Measurements from ENCODE around the gene ADAMTSL1. TPM values are rescaled to one million over a fixed set of nuclear protein-coding genes. Genes with fewer than 3 reads are reported as not detected.

ADAMTSL1 gene
- polyA plus RNA-seq, 6 donors from 2014 or later = not detected

GRCh38 chr9:18727904-18728303 lies 254.0 kb downstream of the ADAMTSL1 start:
- H3K36me3 Mint-ChIP-seq = no peaks in the 10 kb centered on the region
- no peak overlapping the region for H3K27ac Mint-ChIP-seq
- ATAC-seq (ENCODE audit: low read depth in 2 of 2) = no peak
- DNase-seq = no peak
- H3K4me1 Mint-ChIP-seq = no peaks in the 10 kb centered on the region
- no peak overlapping the region for H3K4me3 Mint-ChIP-seq
- no peaks in the 10 kb centered on the region for H3K27me3 Mint-ChIP-seq
- H3K9me3 Mint-ChIP-seq = peaks cover 0 to 4% (median 0%) of the 10 kb centered on the region in 7 donors

- H3K27ac Mint-ChIP-seq = no peak overlapping the region
- no peaks in the 10 kb centered on the region for H3K36me3 Mint-ChIP-seq
- H3K4me1 Mint-ChIP-seq = no peaks in the 10 kb centered on the region
- no peaks in the 10 kb centered on the region for H3K27me3 Mint-ChIP-seq
- peaks cover 0 to 4% (median 0%) of the 10 kb centered on the region in 7 donors for H3K9me3 Mint-ChIP-seq
- DNase-seq = no peak
- no peak overlapping the region for H3K4me3 Mint-ChIP-seq
- no peak for ATAC-seq (ENCODE audit: low read depth in 2 of 2)
Observed at GRCh38 chr9:18728642-18729041, 254.7 kb downstream of the ADAMTSL1 start.

- Mint-ChIP-seq H3K27me3 (no peaks in the 10 kb centered on the region), H3K9me3 (peaks cover 0 to 4% (median 0%) of the 10 kb centered on the region in 7 donors), H3K4me3 (no peak overlapping the region), H3K27ac (no peak overlapping the region), H3K4me1 (no peaks in the 10 kb centered on the region), H3K36me3 (no peaks in the 10 kb centered on the region)
- DNase-seq = no peak
- ATAC-seq (ENCODE audit: low read depth in 2 of 2) = no peak
Observed at GRCh38 chr9:18730241-18730640, 256.3 kb downstream of the ADAMTSL1 start.

- ATAC-seq (ENCODE audit: low read depth in 2 of 2) = no peak
- no peaks in the 10 kb centered on the region for H3K4me1 Mint-ChIP-seq
- no peak overlapping the region for H3K27ac Mint-ChIP-seq
- peaks cover 0 to 3% (median 0%) of the 10 kb centered on the region in 7 donors for H3K9me3 Mint-ChIP-seq
- DNase-seq = no peak
- no peaks in the 10 kb centered on the region for H3K36me3 Mint-ChIP-seq
- H3K27me3 Mint-ChIP-seq = no peaks in the 10 kb centered on the region
- no peak overlapping the region for H3K4me3 Mint-ChIP-seq
Observed at GRCh38 chr9:18739127-18739526, 265.2 kb downstream of the ADAMTSL1 start.

- H3K9me3 Mint-ChIP-seq = peaks cover 0 to 3% (median 0%) of the 10 kb centered on the region in 7 donors
Observed at GRCh38 chr9:18739641-18740318, 265.8 kb downstream of the ADAMTSL1 start.

GRCh38 chr9:18741359-18741758 lies 267.4 kb downstream of the ADAMTSL1 start:
- H3K27ac Mint-ChIP-seq = no peak overlapping the region
- DNase-seq (no peak), ATAC-seq (ENCODE audit: low read depth in 2 of 2) (no peak)
- no peak overlapping the region for H3K4me3 Mint-ChIP-seq
- H3K4me1 Mint-ChIP-seq = no peaks in the 10 kb centered on the region
- H3K36me3 Mint-ChIP-seq = no peaks in the 10 kb centered on the region
- peaks cover 0 to 3% (median 0%) of the 10 kb centered on the region in 7 donors for H3K9me3 Mint-ChIP-seq
- no peaks in the 10 kb centered on the region for H3K27me3 Mint-ChIP-seq

More at GRCh38 chr9:18739641-18740318, 265.8 kb downstream of the ADAMTSL1 start:
- ATAC-seq (ENCODE audit: low read depth in 2 of 2) (no peak), DNase-seq (no peak)
- H3K27ac Mint-ChIP-seq = no peak overlapping the region
- H3K36me3 Mint-ChIP-seq = no peaks in the 10 kb centered on the region
- H3K4me3 Mint-ChIP-seq = no peak overlapping the region
- H3K27me3 Mint-ChIP-seq = no peaks in the 10 kb centered on the region
- no peaks in the 10 kb centered on the region for H3K4me1 Mint-ChIP-seq

- Mint-ChIP-seq H3K27ac (no peak overlapping the region), H3K9me3 (peaks cover 0 to 3% (median 0%) of the 10 kb centered on the region in 7 donors), H3K4me3 (no peak overlapping the region), H3K4me1 (no peaks in the 10 kb centered on the region), H3K36me3 (no peaks in the 10 kb centered on the region), H3K27me3 (no peaks in the 10 kb centered on the region)
- ATAC-seq (ENCODE audit: low read depth in 2 of 2) (no peak), DNase-seq (no peak)
Observed at GRCh38 chr9:18741945-18742344, 268.0 kb downstream of the ADAMTSL1 start.

- Mint-ChIP-seq H3K27ac (no peak overlapping the region), H3K27me3 (no peaks in the 10 kb centered on the region), H3K9me3 (peaks cover 0 to 3% (median 0%) of the 10 kb centered on the region in 7 donors), H3K4me1 (no peaks in the 10 kb centered on the region), H3K36me3 (no peaks in the 10 kb centered on the region), H3K4me3 (no peak overlapping the region)
- DNase-seq (no peak), ATAC-seq (ENCODE audit: low read depth in 2 of 2) (no peak)
Observed at GRCh38 chr9:18743421-18743820, 269.5 kb downstream of the ADAMTSL1 start.

- Mint-ChIP-seq H3K27me3 (no peaks in the 10 kb centered on the region), H3K36me3 (no peaks in the 10 kb centered on the region), H3K27ac (no peak overlapping the region), H3K4me3 (no peak overlapping the region), H3K9me3 (peaks cover 0 to 3% (median 0%) of the 10 kb centered on the region in 7 donors), H3K4me1 (no peaks in the 10 kb centered on the region)
- ATAC-seq (ENCODE audit: low read depth in 2 of 2) (no peak), DNase-seq (no peak)
Observed at GRCh38 chr9:18743971-18744370, 270.0 kb downstream of the ADAMTSL1 start.

- Mint-ChIP-seq H3K27me3 (no peaks in the 10 kb centered on the region), H3K4me1 (no peaks in the 10 kb centered on the region), H3K36me3 (no peaks in the 10 kb centered on the region), H3K4me3 (no peak overlapping the region), H3K9me3 (peaks cover 0 to 3% (median 0%) of the 10 kb centered on the region in 7 donors), H3K27ac (no peak overlapping the region)
- DNase-seq (no peak), ATAC-seq (ENCODE audit: low read depth in 2 of 2) (no peak)
Observed at GRCh38 chr9:18745710-18746109, 271.8 kb downstream of the ADAMTSL1 start.

GRCh38 chr9:18746631-18747030 lies 272.7 kb downstream of the ADAMTSL1 start:
- ATAC-seq (ENCODE audit: low read depth in 2 of 2) = no peak
- no peak overlapping the region for H3K27ac Mint-ChIP-seq
- no peaks in the 10 kb centered on the region for H3K36me3 Mint-ChIP-seq
- H3K4me3 Mint-ChIP-seq = no peak overlapping the region
- no peaks in the 10 kb centered on the region for H3K4me1 Mint-ChIP-seq
- peaks cover 0 to 1% (median 0%) of the 10 kb centered on the region in 7 donors for H3K9me3 Mint-ChIP-seq
- no peak for DNase-seq
- no peaks in the 10 kb centered on the region for H3K27me3 Mint-ChIP-seq

- no peaks in the 10 kb centered on the region for H3K27me3 Mint-ChIP-seq
Observed at GRCh38 chr9:18747595-18747994, 273.6 kb downstream of the ADAMTSL1 start.

GRCh38 chr9:18748251-18748701 lies 274.3 kb downstream of the ADAMTSL1 start:
- Mint-ChIP-seq H3K27me3 (no peaks in the 10 kb centered on the region), H3K9me3 (peaks cover 0 to 1% (median 0%) of the 10 kb centered on the region in 7 donors), H3K4me1 (no peaks in the 10 kb centered on the region), H3K4me3 (no peak overlapping the region), H3K36me3 (no peaks in the 10 kb centered on the region), H3K27ac (no peak overlapping the region)
- ATAC-seq (ENCODE audit: low read depth in 2 of 2) (no peak), DNase-seq (no peak)

More at GRCh38 chr9:18747595-18747994, 273.6 kb downstream of the ADAMTSL1 start:
- ATAC-seq (ENCODE audit: low read depth in 2 of 2) (no peak), DNase-seq (no peak)
- H3K27ac Mint-ChIP-seq = no peak overlapping the region
- H3K4me1 Mint-ChIP-seq = no peaks in the 10 kb centered on the region
- H3K4me3 Mint-ChIP-seq = no peak overlapping the region
- no peaks in the 10 kb centered on the region for H3K36me3 Mint-ChIP-seq
- peaks cover 0 to 1% (median 0%) of the 10 kb centered on the region in 7 donors for H3K9me3 Mint-ChIP-seq

GRCh38 chr9:18749711-18750110 lies 275.8 kb downstream of the ADAMTSL1 start:
- no peaks in the 10 kb centered on the region for H3K36me3 Mint-ChIP-seq
- no peaks in the 10 kb centered on the region for H3K27me3 Mint-ChIP-seq
- H3K9me3 Mint-ChIP-seq = peaks cover 0 to 1% (median 0%) of the 10 kb centered on the region in 7 donors
- DNase-seq = no peak
- no peaks in the 10 kb centered on the region for H3K4me1 Mint-ChIP-seq
- no peak overlapping the region for H3K4me3 Mint-ChIP-seq
- no peak overlapping the region for H3K27ac Mint-ChIP-seq
- no peak for ATAC-seq (ENCODE audit: low read depth in 2 of 2)

Measured in naive B cell (primary cell).